ENCODE data around the gene TCERG1.

The TCERG1 gene

GRCh38 chr5:146529984-146530383, 82.9 kb downstream of the TCERG1 start:
- peak; percentile 13 for DNase-seq (ENCODE audit: insufficient read length, low spot score)
- no peak for FAIRE-seq
- TF ChIP-seq POLR2A (IDR thresholded peaks at IDR 0.05; ENCODE audit: low read depth, low read length): no peak
- TF ChIP-seq TAF1 (IDR thresholded peaks at IDR 0.05; ENCODE audit: low read depth, low read length): no peak
- TF ChIP-seq PAX5 (IDR thresholded peaks at IDR 0.05; ENCODE audit: insufficient read depth, low read length, severe bottlenecking): no peak
- TF ChIP-seq POU2F2 (IDR thresholded peaks at IDR 0.05; ENCODE audit: low read depth, low read length): no peak
- TF ChIP-seq POLR2AphosphoS5 (IDR thresholded peaks at IDR 0.05; ENCODE audit: low read depth, low read length): no peak

DNA sequence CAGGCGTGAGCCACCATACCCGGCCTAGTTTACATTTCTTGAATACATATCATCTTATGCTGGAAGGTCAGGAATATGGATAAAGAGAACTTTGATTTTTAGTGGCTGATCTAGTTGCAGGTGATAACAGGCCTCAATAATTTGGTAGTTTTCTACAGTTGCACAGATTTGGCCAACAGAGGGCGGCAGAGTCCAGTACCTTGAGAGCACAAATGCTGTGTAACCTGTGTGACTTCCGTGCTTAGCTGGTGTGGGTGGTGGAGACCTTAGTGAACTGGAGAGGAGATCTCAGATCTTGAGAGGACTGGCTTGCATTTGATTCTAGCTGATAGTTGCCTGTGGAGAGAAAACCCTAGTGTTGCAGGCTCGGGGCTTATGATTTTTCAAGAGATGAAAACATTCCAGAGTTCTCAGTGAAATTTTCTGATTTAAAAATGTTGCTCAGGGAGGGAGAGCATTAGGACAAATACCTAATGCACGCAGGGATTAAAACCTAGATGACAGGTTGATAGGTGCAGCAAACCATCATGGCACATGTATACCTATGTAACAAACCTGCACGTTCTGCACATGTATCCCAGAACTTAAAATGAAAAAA, 86.2 kb downstream of the TCERG1 start:
- FAIRE-seq (peak; percentile 81), DNase-seq (ENCODE audit: insufficient read length, low spot score) (peak; percentile 47)
- TF ChIP-seq SPI1 (IDR thresholded peaks at IDR 0.05; ENCODE audit: low read depth, low read length) (0 out of 2 replicates have a peak, but pooled peaks have one; percentile 44), TAF1 (IDR thresholded peaks at IDR 0.05; ENCODE audit: low read depth, low read length) (no peak), POLR2A (IDR thresholded peaks at IDR 0.05; ENCODE audit: low read depth, low read length) (no peak)

- FAIRE-seq: no peak
Observed at GRCh38 chr5:146533882-146534281, 86.7 kb downstream of the TCERG1 start.

DNA sequence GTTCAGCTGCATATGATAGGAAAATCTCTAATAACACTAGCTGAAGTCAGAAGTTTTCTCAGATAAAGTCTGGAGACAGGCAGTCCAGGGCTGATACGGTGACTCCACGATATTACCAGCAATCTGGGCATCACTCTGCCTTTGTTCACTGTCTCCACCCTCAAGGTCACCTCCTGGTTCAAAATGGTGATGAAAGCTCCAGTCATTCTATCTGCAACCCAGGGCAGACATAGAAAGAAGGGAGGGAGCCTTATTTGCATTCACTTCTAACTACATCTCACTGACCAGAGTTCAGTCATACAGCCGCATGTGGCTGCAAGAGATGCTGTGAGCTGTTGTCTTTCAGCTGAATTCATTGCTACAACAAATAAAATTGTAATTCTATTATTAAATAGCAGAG, 91.3 kb downstream of the TCERG1 start:
- DNase-seq (ENCODE audit: insufficient read length, low spot score) (no peak), FAIRE-seq (no peak)
- no peak for TF ChIP-seq TAF1 (IDR thresholded peaks at IDR 0.05; ENCODE audit: low read depth, low read length)

More at GRCh38 chr5:146533882-146534281, 86.7 kb downstream of the TCERG1 start:
- TF ChIP-seq PAX5 (IDR thresholded peaks at IDR 0.05; ENCODE audit: insufficient read depth, low read length, severe bottlenecking) (no peak), SPI1 (IDR thresholded peaks at IDR 0.05; ENCODE audit: low read depth, low read length) (no peak), POLR2A (IDR thresholded peaks at IDR 0.05; ENCODE audit: low read depth, low read length) (no peak), POLR2AphosphoS5 (IDR thresholded peaks at IDR 0.05; ENCODE audit: low read depth, low read length) (no peak), POU2F2 (IDR thresholded peaks at IDR 0.05; ENCODE audit: low read depth, low read length) (no peak), TAF1 (IDR thresholded peaks at IDR 0.05; ENCODE audit: low read depth, low read length) (no peak)
- DNase-seq (ENCODE audit: insufficient read length, low spot score): no peak

DNA sequence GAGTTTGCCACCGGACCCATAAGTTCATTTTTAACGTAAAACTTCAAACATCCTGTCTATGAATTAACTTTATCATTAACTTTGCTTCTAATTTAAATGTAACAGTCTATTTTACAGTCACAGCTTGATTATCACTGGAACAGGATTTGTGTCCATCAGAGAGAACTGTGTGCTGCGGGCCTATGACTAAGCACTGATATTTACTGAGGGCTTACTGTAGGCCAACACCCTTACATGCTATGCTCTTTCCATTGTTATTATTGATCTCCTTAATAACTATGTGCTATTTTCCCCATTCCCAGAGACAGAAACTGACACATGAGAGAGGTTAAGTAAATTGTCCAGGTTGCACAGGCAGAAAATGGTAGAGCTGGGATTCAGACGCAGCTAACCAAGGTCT, 92.8 kb downstream of the TCERG1 start:
- FAIRE-seq (no peak), DNase-seq (ENCODE audit: insufficient read length, low spot score) (no peak)
- TF ChIP-seq POLR2A (IDR thresholded peaks at IDR 0.05; ENCODE audit: low read depth, low read length) (no peak), PAX5 (IDR thresholded peaks at IDR 0.05; ENCODE audit: insufficient read depth, low read length, severe bottlenecking) (no peak), SPI1 (IDR thresholded peaks at IDR 0.05; ENCODE audit: low read depth, low read length) (no peak), POLR2AphosphoS5 (IDR thresholded peaks at IDR 0.05; ENCODE audit: low read depth, low read length) (no peak), POU2F2 (IDR thresholded peaks at IDR 0.05; ENCODE audit: low read depth, low read length) (no peak), TAF1 (IDR thresholded peaks at IDR 0.05; ENCODE audit: low read depth, low read length) (no peak)

DNA sequence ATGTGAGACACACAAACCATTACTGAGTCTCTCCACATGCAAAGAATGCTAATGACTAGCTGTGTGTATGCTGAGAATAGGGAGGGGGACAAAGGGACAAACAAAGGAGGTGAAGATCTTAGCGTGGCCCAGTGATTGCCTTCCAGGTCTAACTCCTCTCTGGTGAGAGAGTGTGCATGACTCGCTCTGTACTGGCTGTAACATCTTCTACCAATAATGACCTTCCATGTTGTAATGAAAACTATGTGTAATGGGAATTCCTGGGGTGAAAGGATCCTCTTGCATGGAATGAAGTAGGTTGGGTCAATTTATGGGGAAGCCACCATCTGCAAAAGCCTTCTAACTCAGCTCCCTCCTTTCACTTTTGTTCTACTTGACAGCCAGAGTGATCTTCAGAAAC, 93.3 kb downstream of the TCERG1 start:
- TF ChIP-seq TAF1 (IDR thresholded peaks at IDR 0.05; ENCODE audit: low read depth, low read length): no peak
- TF ChIP-seq POLR2A (IDR thresholded peaks at IDR 0.05; ENCODE audit: low read depth, low read length): no peak
- no peak for TF ChIP-seq POU2F2 (IDR thresholded peaks at IDR 0.05; ENCODE audit: low read depth, low read length)
- TF ChIP-seq SPI1 (IDR thresholded peaks at IDR 0.05; ENCODE audit: low read depth, low read length): no peak
- no peak for TF ChIP-seq POLR2AphosphoS5 (IDR thresholded peaks at IDR 0.05; ENCODE audit: low read depth, low read length)
- no peak for TF ChIP-seq PAX5 (IDR thresholded peaks at IDR 0.05; ENCODE audit: insufficient read depth, low read length, severe bottlenecking)
- DNase-seq (ENCODE audit: insufficient read length, low spot score) (no peak), FAIRE-seq (no peak)

GRCh38 chr5:146541958-146542849, 95.1 kb downstream of the TCERG1 start:
- FAIRE-seq: peak; percentile 51

GRCh38 chr5:146544232-146544631, 97.1 kb downstream of the TCERG1 start:
- no peak for TF ChIP-seq POU2F2 (IDR thresholded peaks at IDR 0.05; ENCODE audit: low read depth, low read length)
- TF ChIP-seq PAX5 (IDR thresholded peaks at IDR 0.05; ENCODE audit: insufficient read depth, low read length, severe bottlenecking): no peak
- TF ChIP-seq POLR2A (IDR thresholded peaks at IDR 0.05; ENCODE audit: low read depth, low read length): no peak
- TF ChIP-seq POLR2AphosphoS5 (IDR thresholded peaks at IDR 0.05; ENCODE audit: low read depth, low read length): no peak
- TF ChIP-seq SPI1 (IDR thresholded peaks at IDR 0.05; ENCODE audit: low read depth, low read length): no peak
- TF ChIP-seq TAF1 (IDR thresholded peaks at IDR 0.05; ENCODE audit: low read depth, low read length): no peak
- FAIRE-seq (no peak), DNase-seq (ENCODE audit: insufficient read length, low spot score) (no peak)

More at GRCh38 chr5:146541958-146542849, 95.1 kb downstream of the TCERG1 start:
- peak; percentile 41 for DNase-seq (ENCODE audit: insufficient read length, low spot score)
- TF ChIP-seq POLR2AphosphoS5 (IDR thresholded peaks at IDR 0.05; ENCODE audit: low read depth, low read length) (no peak), POLR2A (IDR thresholded peaks at IDR 0.05; ENCODE audit: low read depth, low read length) (no peak), PAX5 (IDR thresholded peaks at IDR 0.05; ENCODE audit: insufficient read depth, low read length, severe bottlenecking) (no peak), SPI1 (IDR thresholded peaks at IDR 0.05; ENCODE audit: low read depth, low read length) (no peak), POU2F2 (IDR thresholded peaks at IDR 0.05; ENCODE audit: low read depth, low read length) (no peak), TAF1 (IDR thresholded peaks at IDR 0.05; ENCODE audit: low read depth, low read length) (no peak)

DNA sequence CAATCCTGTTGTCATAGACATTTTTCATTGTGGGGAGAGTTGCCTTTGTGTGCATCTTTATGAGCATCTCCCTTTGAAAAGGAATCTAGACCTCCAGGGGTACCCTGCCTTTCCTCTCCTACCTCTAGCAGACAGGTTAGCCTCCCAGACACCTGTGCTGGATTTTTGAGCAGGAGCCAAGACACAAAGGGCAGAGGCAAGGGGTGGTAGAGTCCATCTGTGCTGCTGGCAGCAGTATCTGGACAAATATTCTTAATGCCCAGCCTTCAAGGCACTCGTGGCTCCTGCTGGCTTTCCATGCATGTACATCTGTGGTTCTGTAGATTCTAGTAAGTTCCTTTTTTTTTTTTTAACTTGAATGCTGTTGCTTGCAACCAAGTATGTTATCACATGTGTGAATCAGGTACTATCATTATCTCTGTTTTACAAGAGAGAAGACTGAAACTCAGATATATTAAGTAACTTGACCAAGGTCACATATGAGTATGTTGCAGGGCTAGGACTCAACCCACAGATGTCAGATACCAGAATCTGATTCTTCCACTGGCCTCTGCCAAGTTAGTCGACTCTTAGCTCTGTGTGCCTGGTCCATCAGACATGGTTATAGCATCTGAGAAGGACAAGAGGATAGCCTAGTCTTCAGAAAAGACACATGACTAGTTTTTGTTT, 101.8 kb downstream of the TCERG1 start:
- TF ChIP-seq PAX5 (IDR thresholded peaks at IDR 0.05; ENCODE audit: insufficient read depth, low read length, severe bottlenecking) (no peak), TAF1 (IDR thresholded peaks at IDR 0.05; ENCODE audit: low read depth, low read length) (no peak), POU2F2 (IDR thresholded peaks at IDR 0.05; ENCODE audit: low read depth, low read length) (no peak), POLR2AphosphoS5 (IDR thresholded peaks at IDR 0.05; ENCODE audit: low read depth, low read length) (no peak)
- DNase-seq (ENCODE audit: insufficient read length, low spot score) (no peak), FAIRE-seq (no peak)
